ENCODE measurements around the gene ZNF576.

ZNF576 gene

DNA sequence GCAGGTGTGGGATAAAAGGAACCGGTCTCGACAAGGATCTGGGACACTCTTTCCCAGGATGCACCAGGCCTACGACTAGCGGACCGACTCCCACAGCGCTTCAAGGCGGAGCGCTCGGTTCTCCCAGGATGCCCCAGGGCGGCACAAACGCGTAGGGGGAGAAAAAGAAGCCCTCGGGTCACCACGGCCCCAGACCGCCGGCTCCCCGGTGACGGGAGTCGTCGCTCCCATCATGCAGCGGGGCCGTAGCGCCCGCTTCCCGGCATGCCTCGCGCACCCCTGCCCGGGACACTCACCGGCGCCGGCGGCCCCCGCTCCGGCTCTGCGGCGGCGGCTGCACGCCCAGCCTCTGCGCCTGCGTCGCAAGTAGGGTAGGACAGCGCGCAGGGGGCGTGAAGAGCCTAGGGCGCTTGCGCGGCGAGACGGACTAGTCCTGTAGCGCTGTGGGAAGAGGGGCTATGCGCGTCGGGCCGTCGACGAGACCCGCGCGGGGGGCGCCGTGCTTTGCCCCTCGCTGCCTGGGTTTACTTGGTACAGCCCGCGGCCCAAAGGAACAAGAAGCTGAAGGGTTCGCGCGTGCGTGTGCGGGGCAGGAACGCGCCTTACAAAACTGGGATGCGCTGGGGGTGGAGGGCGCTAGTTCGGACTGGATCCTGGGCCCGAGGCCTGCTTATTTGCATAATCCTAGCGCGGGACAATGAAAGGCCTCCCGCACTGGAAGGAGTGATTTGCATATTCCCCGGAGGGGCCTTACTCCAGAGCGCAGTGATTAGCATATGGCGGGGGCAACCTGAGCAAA, 23.1 kb downstream of the ZNF576 start, which contains the start of gene ZNF428:
Gene ZNF428, minus strand, starts transcription at position 368 of the 799 bp plus-strand sequence. CDS start 5,325 bp downstream, outside the sequence.
- peak; percentile 94 for DNase-seq (ENCODE audit: low spot score)
- in situ Hi-C loops (cut with MboI; ENCODE audit: low sequenced_read_pairs, unreplicated experiment) = no loop called here
- TF ChIP-seq, protein P1, sequence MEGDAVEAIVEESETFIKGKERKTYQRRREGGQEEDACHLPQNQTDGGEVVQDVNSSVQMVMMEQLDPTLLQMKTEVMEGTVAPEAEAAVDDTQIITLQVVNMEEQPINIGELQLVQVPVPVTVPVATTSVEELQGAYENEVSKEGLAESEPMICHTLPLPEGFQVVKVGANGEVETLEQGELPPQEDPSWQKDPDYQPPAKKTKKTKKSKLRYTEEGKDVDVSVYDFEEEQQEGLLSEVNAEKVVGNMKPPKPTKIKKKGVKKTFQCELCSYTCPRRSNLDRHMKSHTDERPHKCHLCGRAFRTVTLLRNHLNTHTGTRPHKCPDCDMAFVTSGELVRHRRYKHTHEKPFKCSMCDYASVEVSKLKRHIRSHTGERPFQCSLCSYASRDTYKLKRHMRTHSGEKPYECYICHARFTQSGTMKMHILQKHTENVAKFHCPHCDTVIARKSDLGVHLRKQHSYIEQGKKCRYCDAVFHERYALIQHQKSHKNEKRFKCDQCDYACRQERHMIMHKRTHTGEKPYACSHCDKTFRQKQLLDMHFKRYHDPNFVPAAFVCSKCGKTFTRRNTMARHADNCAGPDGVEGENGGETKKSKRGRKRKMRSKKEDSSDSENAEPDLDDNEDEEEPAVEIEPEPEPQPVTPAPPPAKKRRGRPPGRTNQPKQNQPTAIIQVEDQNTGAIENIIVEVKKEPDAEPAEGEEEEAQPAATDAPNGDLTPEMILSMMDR (IDR thresholded peaks at IDR 0.05; ENCODE audit: borderline replicate concordance, control extremely low read depth, extremely low read depth, insufficient read depth, missing control alignments) = no peak

DNA sequence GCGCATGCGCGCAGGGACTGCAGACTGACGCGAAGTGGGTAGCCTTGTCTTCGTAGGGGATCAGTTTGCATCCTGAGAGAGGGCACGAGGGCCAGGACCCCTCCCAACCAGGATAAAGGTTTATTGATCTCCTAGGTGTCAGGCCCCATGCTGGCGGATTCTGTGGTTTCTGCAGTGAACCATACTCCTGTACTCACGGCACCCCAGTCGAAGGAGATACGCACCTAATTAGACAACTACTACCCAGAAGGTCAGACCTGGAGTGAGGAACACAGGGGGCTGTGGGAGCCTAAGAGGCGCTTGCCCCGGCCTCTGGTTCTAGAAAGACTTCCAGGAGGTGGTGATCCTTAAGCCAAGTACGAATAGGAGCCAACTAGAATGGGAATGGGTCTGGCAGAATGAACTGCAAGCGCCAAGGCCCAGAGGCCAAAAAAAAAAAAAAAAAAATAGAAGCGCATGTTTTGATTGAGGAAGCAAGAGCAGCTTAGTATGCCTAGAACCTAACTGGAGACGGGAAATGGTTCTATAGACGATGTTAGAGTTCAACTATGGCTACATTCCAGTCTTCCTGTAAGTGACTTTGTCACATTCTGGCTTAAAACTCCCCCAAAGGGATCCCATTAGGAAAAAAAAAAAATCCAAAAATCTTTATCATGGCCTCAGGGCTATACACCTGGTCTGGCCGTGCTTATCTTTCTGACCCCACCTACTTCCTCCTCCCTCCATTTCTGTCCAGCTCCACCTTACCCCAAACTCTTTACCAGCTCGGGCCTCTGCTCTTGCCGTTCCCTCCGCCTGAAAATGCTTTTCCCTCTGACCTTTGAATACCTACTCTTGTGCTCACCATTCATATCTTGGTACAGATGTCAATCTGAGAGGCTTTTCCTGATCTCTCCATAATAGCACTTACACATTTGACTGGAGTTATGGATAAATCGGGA, 23.9 kb downstream of the ZNF576 start:
- in situ Hi-C loops (cut with MboI; ENCODE audit: low sequenced_read_pairs, unreplicated experiment) = no loop called here
- DNase-seq (ENCODE audit: low spot score) = no peak
- TF ChIP-seq, protein P1 (IDR thresholded peaks at IDR 0.05; ENCODE audit: borderline replicate concordance, control extremely low read depth, extremely low read depth, insufficient read depth, missing control alignments) = no peak

DNA sequence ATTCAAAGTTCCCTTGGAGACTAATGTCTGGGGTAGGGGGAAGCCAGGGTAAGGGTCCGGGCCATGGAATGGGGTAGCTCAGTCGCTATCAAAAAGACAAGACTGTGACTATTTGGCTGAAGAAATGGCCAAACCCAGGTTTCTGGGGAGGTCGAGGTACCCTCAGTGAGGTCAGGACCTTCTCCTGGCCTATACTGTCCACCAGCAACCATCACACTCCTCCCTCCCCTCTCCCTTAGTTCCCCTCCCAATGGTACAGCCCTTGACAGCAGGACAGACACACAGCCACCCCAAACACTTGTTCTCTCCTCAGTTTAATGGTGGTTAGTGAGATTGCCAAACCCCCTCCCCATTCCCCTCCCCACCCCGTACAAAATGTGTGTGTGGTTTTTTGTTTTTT, 25.7 kb downstream of the ZNF576 start:
- no peak for DNase-seq (ENCODE audit: low spot score)
- TF ChIP-seq, protein P1 (IDR thresholded peaks at IDR 0.05; ENCODE audit: borderline replicate concordance, control extremely low read depth, extremely low read depth, insufficient read depth, missing control alignments) = no peak
- in situ Hi-C loops (cut with MboI; ENCODE audit: low sequenced_read_pairs, unreplicated experiment) = no loop called here

DNA sequence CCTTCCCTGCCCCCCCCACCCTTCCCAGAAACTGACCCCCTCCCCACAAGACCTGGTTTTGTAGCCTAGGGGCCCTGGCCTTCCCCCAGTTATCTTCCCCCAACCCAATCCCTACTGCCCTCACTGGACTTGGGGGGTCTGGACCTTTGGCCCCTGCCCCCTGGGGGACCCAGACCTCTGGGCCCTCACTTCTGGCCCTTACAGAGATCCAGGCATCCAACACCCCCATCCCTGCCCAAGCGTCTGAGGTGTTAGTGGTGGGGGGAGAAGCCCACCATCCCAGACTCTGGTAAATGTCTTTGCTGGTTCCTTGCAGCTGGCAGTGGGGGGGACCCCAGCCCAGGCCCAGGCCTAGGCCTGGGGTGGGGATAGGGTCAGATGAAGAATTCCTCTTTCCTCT, 26.6 kb downstream of the ZNF576 start:
- TF ChIP-seq, protein P1 (IDR thresholded peaks at IDR 0.05; ENCODE audit: borderline replicate concordance, control extremely low read depth, extremely low read depth, insufficient read depth, missing control alignments) = no peak
- DNase-seq (ENCODE audit: low spot score) = no peak
- in situ Hi-C loops (cut with MboI; ENCODE audit: low sequenced_read_pairs, unreplicated experiment) = no loop called here

DNA sequence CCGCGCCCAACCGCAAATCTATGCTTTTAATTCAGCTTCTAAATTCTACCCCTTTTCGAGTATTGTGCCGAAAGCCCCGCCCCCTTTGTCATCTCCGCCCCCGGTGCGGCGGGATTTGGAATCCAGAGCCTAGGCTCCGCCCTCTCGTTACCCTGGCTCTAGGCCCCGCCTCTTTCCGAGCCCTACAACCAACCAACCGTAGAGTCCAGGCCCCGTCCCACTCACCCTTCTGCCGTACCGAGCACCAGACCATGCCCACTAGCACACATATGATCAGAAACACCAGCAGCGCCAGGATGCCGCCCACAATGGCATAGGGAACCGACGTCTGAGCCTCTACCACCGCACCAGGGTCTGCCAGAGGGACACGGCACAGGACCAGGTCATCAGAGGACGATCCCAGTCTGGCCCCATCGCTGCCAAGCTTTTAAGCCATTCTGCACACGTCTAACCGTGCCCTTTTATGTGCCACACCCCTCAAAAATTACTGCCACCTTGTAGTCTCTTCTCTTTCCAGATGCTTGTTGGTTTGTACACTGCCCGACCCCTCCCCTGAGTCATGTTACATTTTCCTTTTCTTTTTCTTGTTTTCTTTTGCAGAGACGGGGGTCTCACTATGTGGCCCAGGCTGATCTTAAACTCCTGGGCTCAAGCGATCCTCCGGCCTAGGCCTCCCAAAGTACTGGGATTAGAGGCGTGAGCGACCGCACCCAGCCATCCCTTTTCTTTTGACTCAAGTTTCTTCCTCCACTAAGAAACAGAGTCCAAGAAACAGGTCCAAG, 27.7 kb downstream of the ZNF576 start:
- no peak for DNase-seq (ENCODE audit: low spot score)
- in situ Hi-C loops (cut with MboI; ENCODE audit: low sequenced_read_pairs, unreplicated experiment) = no loop called here
- TF ChIP-seq, protein P1 (IDR thresholded peaks at IDR 0.05; ENCODE audit: borderline replicate concordance, control extremely low read depth, extremely low read depth, insufficient read depth, missing control alignments) = no peak

DNA sequence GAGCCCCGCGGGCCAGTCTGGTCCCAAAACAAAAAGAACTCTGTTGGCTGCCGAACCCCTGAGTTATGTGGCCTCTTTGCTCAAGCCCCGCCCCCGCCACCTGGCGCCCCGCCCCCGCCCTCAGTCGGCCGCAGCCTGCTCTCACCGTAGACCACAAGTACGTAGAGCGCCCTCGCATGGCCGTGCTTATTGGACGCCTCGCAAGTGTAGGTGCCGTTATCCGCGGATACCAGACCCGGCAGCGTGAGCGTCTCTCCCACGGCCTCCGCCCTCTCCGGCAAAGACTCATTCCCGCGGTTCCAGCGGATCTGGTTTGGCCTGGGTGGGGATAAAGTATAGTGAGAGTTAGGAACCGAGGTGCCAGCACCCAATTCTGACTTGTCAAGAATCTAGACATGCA, 28.5 kb downstream of the ZNF576 start:
- in situ Hi-C loops (cut with MboI; ENCODE audit: low sequenced_read_pairs, unreplicated experiment) = no loop called here
- TF ChIP-seq, protein P1 (IDR thresholded peaks at IDR 0.05; ENCODE audit: borderline replicate concordance, control extremely low read depth, extremely low read depth, insufficient read depth, missing control alignments) = peak; percentile 71
- peak; percentile 92 for DNase-seq (ENCODE audit: low spot score)

Measured in GM13976 (cell line).